OCI-LY3 (cell line): Measurements from ENCODE around the gene CD274.

Experiments used
- EZH2phosphoT487 ChIP-seq: fragments of 200-600 bp; shearing (Covaris generic); IDR thresholded peaks from 2 replicates; pipeline ENCODE4 v1.6.1; 2018; ENCODE audit warnings: antibody characterized with exemption, mixed run types, low read depth
- TF ChIP-seq, protein P1 (sequence below): fragments of 200-600, 300-600 bp; sonication (generic); IDR thresholded peaks from 2 replicates; pipeline ENCODE4 v1.5.1; 2014; ENCODE audit warnings: antibody characterized with exemption, low read length, low read depth

DNA sequence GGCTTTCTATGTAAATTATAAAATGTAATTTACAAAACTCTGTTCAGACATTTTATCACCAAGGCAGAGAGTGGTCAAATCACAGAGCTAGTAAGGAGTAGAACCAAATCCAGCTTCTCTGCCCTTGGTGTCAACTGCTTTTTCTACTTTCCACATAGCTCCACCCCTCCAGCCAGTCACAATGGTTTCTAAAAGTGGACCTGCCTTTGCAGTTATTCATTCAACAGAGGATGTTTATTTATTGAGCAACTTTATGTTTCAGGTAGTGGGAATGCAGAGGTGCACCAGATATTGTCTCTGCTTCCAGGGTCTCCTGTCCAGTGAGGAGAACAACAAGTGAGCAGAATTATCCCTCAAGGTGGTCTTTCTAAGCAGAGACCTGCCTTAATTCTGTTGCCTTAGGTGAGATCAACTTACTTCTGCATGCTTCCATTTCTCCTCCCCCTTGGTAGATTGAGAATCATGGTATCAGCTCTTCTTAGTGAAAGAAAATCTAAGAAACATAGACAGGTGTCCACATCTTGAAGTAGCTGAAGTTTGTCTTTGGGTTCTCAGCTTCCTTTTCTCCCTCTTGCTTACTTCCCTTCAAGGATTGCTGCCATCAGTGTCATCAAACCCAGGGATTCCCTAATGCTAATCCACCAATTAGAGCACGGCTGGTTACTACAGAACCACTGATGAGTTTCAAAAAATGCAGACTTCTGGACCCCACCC lies 42.8 kb downstream of the CD274 start:
- TF ChIP-seq, protein P1, sequence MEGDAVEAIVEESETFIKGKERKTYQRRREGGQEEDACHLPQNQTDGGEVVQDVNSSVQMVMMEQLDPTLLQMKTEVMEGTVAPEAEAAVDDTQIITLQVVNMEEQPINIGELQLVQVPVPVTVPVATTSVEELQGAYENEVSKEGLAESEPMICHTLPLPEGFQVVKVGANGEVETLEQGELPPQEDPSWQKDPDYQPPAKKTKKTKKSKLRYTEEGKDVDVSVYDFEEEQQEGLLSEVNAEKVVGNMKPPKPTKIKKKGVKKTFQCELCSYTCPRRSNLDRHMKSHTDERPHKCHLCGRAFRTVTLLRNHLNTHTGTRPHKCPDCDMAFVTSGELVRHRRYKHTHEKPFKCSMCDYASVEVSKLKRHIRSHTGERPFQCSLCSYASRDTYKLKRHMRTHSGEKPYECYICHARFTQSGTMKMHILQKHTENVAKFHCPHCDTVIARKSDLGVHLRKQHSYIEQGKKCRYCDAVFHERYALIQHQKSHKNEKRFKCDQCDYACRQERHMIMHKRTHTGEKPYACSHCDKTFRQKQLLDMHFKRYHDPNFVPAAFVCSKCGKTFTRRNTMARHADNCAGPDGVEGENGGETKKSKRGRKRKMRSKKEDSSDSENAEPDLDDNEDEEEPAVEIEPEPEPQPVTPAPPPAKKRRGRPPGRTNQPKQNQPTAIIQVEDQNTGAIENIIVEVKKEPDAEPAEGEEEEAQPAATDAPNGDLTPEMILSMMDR: no peak
- TF ChIP-seq EZH2phosphoT487: no peak
